ENCODE data around the gene SPC24.
"Not testable (repeated sequence)": the region's sequence is repeated elsewhere in the genome, so short reads cannot be mapped to it uniquely, and the experiment has no call there.

SPC24 gene

DNA sequence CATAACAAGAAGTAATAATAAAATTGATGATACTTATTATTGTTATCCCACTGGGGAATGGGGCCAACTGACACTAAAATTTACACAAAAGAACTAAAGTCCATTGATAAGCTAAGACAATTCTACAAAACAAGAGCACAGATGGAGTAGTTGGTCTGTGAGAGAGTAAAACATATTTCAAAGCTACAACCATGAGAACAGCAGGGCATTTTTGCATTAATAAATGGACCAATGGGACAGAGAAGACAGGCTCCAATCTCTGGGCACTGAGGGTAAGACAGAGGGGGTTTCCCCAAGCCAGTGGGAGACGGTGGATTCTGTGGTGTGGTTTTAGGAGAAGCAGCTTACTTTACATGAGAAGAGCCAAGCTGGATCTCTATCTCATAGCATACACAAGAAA is 27.4 kb upstream of the SPC24 start:
- Histone ChIP-seq H3K9me3 (ENCODE audit: control insufficient read depth, insufficient read depth, low read length) (no peaks in the 10 kb centered on the region), H3K4me1 (ENCODE audit: control insufficient read depth, low read length) (peaks cover 56% of the 10 kb centered on the region), H3K27ac (ENCODE audit: low read depth, low read length) (no peak overlapping the region), H3K9me2 (replicated peaks; ENCODE audit: control insufficient read depth, low read length) (no peaks in the 10 kb centered on the region), H4K20me1 (ENCODE audit: control insufficient read depth, insufficient read depth, low read depth, low read length) (no peaks in the 10 kb centered on the region), H3K36me3 (ENCODE audit: control insufficient read depth, low read length) (peaks cover 84% of the 10 kb centered on the region), H3F3A (ENCODE audit: control insufficient read depth, insufficient read depth) (peaks cover 7% of the 10 kb centered on the region; the same call in 1 of the 2 replicates), H3K4me3 (ENCODE audit: low read length) (no peak overlapping the region), H3K27me3 (ENCODE audit: control insufficient read depth, low read length) (no peaks in the 10 kb centered on the region), H3K79me2 (ENCODE audit: control insufficient read depth, low read length) (peaks cover 66% of the 10 kb centered on the region), H3K4me2 (ENCODE audit: low read length) (no peak overlapping the region)
- TF ChIP-seq EZH2phosphoT487 (IDR thresholded peaks at IDR 0.05; ENCODE audit: borderline replicate concordance, low read length) = no peak
- no peak for TF ChIP-seq CTCF (IDR thresholded peaks at IDR 0.05; ENCODE audit: low read depth, low read length, poor library complexity, severe bottlenecking)

DNA sequence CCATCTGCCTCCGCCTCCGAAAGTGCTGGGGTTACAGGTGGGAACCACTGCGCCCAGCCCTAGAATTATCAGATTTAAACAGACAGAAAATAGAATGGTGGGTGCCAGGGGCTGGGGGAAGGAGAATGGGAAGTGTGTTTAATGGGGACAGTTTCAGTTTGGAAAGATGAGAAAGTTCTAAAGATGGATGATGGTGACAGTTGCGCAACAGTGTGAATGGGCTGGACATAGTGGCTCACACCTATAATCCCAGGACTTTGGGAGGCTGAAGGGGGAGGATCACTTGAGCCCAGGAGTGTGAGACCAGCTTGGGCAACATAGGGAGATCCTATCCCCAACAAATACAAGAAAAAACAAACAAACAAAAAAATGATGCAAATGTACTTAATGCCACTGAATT is 25.9 kb upstream of the SPC24 start:
- H3F3A ChIP-seq (ENCODE audit: control insufficient read depth, insufficient read depth) = peaks cover 2% of the 10 kb centered on the region; the same call in 1 of the 2 replicates
- H3K4me1 ChIP-seq (ENCODE audit: control insufficient read depth, low read length) = peaks cover 41% of the 10 kb centered on the region
- peaks cover 78% of the 10 kb centered on the region for H3K36me3 ChIP-seq (ENCODE audit: control insufficient read depth, low read length)
- no peaks in the 10 kb centered on the region for H3K9me2 ChIP-seq (replicated peaks; ENCODE audit: control insufficient read depth, low read length)
- H3K9me3 ChIP-seq (ENCODE audit: control insufficient read depth, insufficient read depth, low read length) = no peaks in the 10 kb centered on the region
- no peaks in the 10 kb centered on the region for H3K27me3 ChIP-seq (ENCODE audit: control insufficient read depth, low read length)
- H3K4me3 ChIP-seq (ENCODE audit: low read length) = no peak overlapping the region
- H3K79me2 ChIP-seq (ENCODE audit: control insufficient read depth, low read length) = peaks cover 52% of the 10 kb centered on the region
- no peak overlapping the region for H3K27ac ChIP-seq (ENCODE audit: low read depth, low read length)
- H3K4me2 ChIP-seq (ENCODE audit: low read length) = no peak overlapping the region; the same call in 1 of the 2 replicates
- TF ChIP-seq EZH2phosphoT487 (IDR thresholded peaks at IDR 0.05; ENCODE audit: borderline replicate concordance, low read length) = no peak
- TF ChIP-seq CTCF (IDR thresholded peaks at IDR 0.05; ENCODE audit: low read depth, low read length, poor library complexity, severe bottlenecking) = no peak
- no peaks in the 10 kb centered on the region for H4K20me1 ChIP-seq (ENCODE audit: control insufficient read depth, insufficient read depth, low read depth, low read length)

GRCh38 chr19:11180975-11181374 is 25.4 kb upstream of the SPC24 start:
- H3K9me2 ChIP-seq (replicated peaks; ENCODE audit: control insufficient read depth, low read length); H3F3A ChIP-seq (ENCODE audit: control insufficient read depth, insufficient read depth); H3K9me3 ChIP-seq (ENCODE audit: control insufficient read depth, insufficient read depth, low read length); H3K4me3 ChIP-seq (ENCODE audit: low read length); H4K20me1 ChIP-seq (ENCODE audit: control insufficient read depth, insufficient read depth, low read depth, low read length); H3K27me3 ChIP-seq (ENCODE audit: control insufficient read depth, low read length): not testable (repeated sequence)
- Histone ChIP-seq H3K36me3 (ENCODE audit: control insufficient read depth, low read length) (peaks cover 79% of the 10 kb centered on the region), H3K27ac (ENCODE audit: low read depth, low read length) (peak overlapping the region; percentile 70; the same call in 1 of the 2 replicates), H3K79me2 (ENCODE audit: control insufficient read depth, low read length) (peaks cover 52% of the 10 kb centered on the region), H3K4me2 (ENCODE audit: low read length) (peak overlapping the region; percentile 84), H3K4me1 (ENCODE audit: control insufficient read depth, low read length) (peaks cover 36% of the 10 kb centered on the region)

DNA sequence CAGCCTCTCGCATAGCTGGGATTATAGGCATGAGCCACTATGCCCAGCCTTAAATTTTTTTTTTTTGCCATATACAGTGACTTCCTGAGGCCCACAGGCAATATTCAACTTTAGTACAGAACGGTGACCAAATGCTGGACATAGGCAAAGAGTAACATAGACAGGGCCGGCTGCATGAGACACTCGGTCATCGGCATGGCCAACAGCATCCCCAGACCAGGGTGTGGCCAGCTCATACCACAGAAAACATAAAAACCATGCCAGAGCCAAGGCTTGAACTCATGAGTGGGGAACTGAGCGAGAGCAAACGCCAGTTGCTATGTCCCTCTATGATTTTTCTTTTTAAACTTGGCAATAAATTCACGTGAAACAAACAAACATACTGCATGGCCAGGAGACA is 24.8 kb upstream of the SPC24 start:
- Histone ChIP-seq H4K20me1 (ENCODE audit: control insufficient read depth, insufficient read depth, low read depth, low read length) (no peaks in the 10 kb centered on the region), H3K27me3 (ENCODE audit: control insufficient read depth, low read length) (no peaks in the 10 kb centered on the region), H3K36me3 (ENCODE audit: control insufficient read depth, low read length) (peaks cover 78% of the 10 kb centered on the region), H3K27ac (ENCODE audit: low read depth, low read length) (peak overlapping the region; percentile 70), H3F3A (ENCODE audit: control insufficient read depth, insufficient read depth) (peaks cover 2% of the 10 kb centered on the region; the same call in 1 of the 2 replicates), H3K4me3 (ENCODE audit: low read length) (peak overlapping the region; percentile 65), H3K9me2 (replicated peaks; ENCODE audit: control insufficient read depth, low read length) (no peaks in the 10 kb centered on the region), H3K9me3 (ENCODE audit: control insufficient read depth, insufficient read depth, low read length) (no peaks in the 10 kb centered on the region), H3K4me2 (ENCODE audit: low read length) (peak overlapping the region; percentile 84), H3K4me1 (ENCODE audit: control insufficient read depth, low read length) (peaks cover 29% of the 10 kb centered on the region), H3K79me2 (ENCODE audit: control insufficient read depth, low read length) (peaks cover 46% of the 10 kb centered on the region)
- TF ChIP-seq CTCF (IDR thresholded peaks at IDR 0.05; ENCODE audit: low read depth, low read length, poor library complexity, severe bottlenecking) = no peak
- TF ChIP-seq EZH2phosphoT487 (IDR thresholded peaks at IDR 0.05; ENCODE audit: borderline replicate concordance, low read length) = no peak
